ENCODE data around the gene WTIP.

GRCh38 chr19:34468409-34468808 is 13.1 kb upstream of the WTIP start:
- TF ChIP-seq EZH2 (IDR thresholded peaks at IDR 0.05; ENCODE audit: borderline replicate concordance, low read length) = no peak
- no peak for TF ChIP-seq CTCF (IDR thresholded peaks at IDR 0.05; ENCODE audit: low read length)

All from OCI-LY1 (cell line).